CD4-positive, alpha-beta T cell treated with Interleukin-4 for 1 hour (primary cell): ENCODE measurements around the gene AMPD2.

Experiments
- DNase-seq, 2 donors: peaks; one replicate each; pipeline ENCODE4 v3.0.0-alpha.2; 2020 to 2022

The AMPD2 gene

DNA sequence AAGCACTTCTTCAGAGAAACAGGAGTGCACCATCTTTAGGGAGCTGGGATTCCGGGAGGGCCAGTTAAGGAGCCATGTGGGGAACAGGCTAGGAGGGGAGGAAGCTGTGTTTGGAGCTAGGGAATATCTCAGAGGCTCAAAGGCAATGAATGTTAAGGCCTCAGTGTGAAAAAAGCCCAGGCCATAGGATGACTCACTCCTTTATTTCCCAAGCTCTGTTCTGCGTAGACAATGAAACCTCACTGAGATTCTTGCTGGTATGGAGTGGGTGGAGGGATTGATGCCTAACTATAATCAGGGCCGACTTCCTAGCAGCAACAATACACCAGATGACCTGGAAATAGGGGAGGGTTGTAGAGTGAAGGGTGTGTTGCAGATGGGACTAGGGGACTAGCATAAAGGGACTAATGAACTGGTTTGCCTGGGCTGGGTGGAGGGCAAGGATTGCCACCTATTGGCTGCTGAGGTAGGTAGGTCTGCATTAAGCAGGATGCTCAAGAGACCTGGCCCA is 2.3 kb upstream of the AMPD2 start:
- peak in 1 of 2 donors; percentile 29 for DNase-seq

DNA sequence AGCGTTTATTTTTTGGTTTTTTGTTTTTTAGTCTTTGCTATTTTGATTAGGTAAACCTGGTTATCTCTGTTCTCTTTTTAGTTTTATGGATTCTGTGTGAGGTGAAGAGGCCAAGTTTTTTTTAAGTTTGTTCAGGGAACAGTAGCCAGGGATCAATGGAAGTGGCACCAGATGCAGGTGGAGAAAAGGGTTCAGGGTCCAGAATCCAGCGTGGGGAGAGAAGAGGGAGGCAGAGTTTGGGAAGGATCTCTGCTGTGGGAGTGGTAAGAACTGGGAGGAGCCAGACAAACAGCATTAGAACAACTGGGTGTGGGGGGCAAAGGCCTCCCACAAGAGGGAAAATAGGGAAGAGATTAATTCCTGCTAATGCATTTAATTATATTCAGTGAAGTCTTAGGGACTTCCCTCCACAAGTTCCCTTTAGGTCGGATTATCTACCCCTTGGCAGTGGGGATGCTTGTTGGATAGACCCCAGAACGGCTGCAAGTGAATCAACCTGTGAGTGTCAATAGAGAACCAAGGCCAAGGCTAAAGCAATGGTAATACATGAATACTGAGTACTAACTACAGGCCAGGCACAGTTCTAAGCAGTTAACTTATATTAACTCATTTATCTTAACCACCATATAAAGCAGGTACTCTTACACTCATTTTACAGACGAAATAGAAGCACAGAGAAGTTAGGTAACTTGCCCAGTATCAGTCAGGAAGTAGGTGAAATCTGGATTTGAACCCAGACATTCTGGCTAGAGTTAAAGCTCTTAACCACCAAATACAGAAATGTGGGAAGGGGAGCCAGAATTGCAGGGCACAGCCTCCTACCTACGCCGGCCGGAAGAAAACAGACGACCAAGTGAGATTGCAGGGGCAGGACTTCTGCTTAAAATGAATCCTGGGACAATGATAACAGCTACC is 719 bp upstream of the AMPD2 start:
- no peak for DNase-seq

- no peak for DNase-seq
These were observed 759 bp downstream of the AMPD2 start for GRCh38 chr1:109620401-109620791.

DNA sequence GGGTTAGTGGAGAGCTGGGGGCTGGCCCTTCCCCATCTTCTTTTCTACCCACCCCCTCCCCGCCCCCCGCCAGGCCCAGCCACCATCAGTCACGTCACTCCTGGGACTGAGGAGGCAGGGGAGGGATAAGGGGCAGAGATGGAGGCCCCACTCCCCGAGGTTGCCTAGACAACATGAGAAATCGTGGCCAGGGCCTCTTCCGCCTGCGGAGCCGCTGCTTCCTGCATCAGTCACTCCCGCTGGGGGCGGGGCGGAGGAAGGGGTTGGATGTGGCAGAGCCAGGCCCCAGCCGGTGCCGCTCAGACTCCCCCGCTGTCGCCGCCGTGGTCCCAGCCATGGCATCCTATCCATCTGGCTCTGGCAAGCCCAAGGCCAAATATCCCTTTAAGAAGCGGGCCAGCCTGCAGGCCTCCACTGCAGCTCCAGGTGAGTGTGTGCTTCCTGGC is 1.2 kb downstream of the AMPD2 start:
- peak; percentile 96 to 97 for DNase-seq

GRCh38 chr1:109621379-109622136 is 1.9 kb downstream of the AMPD2 start:
- no peak for DNase-seq

GRCh38 chr1:109622137-109622892 is 2.7 kb downstream of the AMPD2 start:
- DNase-seq = no peak

GRCh38 chr1:109622895-109623294 is 3.3 kb downstream of the AMPD2 start:
- DNase-seq = peak in 1 of 2 donors; percentile 29

DNA sequence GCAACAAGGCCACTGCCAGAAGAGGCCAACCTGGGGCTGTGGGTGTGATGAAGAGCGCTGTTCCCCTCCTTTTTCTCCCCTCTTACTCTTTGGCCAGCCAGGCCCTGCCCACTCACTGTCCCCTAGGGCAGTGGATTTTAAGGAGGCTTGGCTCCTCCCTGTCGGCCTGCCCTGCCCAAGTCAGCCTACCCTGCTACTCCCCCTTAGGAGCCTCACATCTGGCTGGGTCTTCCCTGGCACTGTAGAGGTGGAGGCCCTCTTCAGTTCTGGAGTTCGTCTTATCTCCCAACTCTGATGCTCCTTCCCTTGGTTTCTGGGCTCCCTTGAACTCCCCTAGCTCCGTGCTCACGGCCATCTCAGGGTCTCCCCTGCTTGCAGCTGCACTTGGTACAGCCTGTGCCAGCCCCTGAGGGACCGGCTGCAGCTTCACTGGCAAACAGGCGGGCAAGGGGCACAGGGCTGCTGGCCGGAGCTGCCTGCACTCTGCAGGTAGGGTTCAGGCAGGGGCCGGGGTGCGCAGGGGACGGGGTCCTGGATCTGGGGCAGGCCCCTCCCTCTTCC is 4.0 kb downstream of the AMPD2 start:
- no peak for DNase-seq

DNA sequence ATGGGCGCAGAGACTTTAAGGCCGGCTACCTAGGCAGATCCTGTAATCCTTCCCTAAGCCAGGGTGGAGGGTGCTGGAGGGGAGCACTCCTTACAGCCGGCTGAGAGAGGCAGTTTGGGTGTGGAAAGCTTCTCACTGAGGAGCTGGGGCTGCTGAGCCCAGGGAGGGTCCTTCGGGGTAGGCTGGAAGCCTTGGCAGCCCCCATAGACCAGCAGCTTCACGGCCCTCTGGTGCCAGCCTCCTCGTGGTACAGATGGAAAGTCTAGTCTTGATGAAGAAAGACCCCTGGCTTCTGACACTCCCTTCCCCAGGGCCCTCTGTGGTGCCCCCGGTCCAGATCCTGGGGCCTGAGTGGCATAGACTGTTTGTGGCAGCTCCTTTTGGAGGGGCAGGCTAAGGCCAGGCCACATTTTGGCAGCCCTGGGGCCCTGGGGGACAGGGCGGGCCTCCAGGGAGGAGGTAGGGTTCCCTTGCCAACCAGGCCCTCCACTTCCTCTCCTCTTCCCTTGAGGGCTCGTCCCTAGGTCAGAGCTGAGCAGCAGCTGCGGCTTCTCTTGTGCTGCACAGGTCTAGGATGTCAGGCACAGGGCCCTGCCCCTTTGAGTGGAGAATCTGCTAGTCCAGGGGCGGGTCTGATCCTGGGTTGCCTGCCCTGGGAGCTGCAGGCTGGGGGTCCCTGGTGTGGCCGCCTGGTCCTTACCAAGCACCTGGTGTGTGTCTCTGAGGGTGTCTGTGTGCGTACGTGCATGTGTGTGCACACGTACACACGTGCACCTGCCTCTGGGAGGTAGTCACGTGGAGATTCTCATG is 4.8 kb downstream of the AMPD2 start:
- DNase-seq = peak in 1 of 2 donors; percentile 24

- no peak for DNase-seq
These were observed 5.5 kb downstream of the AMPD2 start for GRCh38 chr1:109625176-109625575.

DNA sequence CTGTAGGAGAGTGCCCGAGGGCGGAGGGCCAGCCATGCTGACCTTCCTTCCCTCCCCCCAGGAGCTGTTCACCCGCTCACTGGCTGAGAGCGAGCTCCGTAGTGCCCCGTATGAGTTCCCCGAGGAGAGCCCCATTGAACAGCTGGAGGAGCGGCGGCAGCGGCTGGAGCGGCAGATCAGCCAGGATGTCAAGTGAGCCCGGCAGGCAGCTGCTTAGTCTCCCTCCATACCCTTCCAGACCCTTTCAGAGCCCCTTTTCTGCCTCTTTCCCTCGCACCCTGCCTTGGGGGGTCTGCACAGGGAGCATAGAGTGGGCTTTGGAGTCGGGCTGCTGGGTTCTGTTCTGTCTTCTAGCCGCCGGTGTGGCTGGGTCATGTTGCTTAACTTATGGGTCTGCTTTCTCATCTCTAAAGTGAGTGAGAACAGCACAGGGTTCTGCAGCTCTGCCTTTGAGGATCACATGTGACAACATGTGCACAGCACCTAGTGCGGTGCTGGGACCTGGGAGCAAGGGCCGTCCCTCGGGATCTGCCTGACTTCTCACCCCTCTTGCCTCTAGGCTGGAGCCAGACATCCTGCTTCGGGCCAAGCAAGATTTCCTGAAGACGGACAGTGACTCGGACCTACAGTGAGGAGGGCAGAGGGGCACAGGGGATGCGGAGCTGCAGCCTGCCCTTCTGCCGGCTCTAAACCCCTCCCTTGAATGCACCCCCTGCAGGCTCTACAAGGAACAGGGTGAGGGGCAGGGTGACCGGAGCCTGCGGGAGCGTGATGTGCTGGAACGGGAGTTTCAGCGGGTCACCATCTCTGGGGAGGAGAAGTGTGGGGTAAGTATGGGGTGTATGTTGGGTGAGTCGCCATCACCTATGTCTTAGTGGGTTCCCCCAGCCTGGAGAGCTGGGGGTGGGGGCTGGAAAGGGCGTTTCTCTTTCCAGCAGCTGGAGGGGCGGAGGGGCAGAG is 6.2 kb downstream of the AMPD2 start:
- no peak for DNase-seq

DNA sequence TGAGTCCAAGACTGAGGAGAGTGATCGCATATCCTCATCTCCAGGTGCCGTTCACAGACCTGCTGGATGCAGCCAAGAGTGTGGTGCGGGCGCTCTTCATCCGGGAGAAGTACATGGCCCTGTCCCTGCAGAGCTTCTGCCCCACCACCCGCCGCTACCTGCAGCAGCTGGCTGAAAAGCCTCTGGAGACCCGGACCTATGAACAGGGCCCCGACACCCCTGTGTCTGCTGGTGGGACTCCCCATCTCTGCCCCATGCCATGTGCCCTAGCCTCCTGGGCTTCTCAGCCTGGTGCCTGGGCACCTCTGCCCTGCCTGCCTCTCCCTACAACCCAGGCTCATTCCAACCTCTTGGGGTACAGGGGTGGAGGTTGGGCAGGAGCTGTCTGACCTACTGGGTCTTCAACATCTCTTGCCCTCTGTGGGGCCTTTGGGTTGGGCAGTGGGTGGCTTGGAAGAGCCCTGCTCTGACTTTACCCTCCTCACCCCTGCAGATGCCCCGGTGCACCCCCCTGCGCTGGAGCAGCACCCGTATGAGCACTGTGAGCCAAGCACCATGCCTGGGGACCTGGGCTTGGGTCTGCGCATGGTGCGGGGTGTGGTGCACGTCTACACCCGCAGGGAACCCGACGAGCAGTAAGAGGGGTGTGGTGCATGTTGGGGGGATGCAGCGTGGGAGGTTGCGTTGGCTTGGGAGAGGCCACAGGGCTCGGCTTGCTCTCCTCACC is 7.2 kb downstream of the AMPD2 start:
- no peak for DNase-seq

DNA sequence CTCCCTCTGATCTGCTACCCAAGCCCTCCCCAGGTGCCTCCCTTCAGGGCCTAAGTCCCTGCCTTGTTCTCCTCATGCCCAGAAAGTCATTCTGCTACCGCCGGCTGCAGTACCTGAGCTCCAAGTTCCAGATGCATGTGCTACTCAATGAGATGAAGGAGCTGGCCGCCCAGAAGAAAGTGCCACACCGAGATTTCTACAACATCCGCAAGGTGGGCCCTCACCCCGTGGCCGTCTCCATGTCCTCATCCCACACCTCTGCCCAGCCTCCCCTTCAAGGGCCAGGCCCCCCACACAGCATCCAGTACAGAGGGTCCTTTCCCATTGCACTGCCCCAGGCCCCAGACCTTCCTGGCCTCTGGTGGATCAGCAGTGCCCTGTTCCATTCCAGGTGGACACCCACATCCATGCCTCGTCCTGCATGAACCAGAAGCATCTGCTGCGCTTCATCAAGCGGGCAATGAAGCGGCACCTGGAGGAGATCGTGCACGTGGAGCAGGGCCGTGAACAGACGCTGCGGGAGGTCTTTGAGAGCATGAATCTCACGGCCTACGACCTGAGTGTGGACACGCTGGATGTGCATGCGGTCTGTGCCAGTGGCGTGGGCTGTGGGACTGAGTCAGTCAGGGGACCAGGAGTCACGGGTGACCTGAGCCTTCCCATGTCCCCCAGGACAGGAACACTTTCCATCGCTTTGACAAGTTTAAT is 8.2 kb downstream of the AMPD2 start:
- DNase-seq = no peak

- no peak for DNase-seq
These were observed 9.1 kb downstream of the AMPD2 start for GRCh38 chr1:109628540-109629321.

GRCh38 chr1:109629372-109630030 is 9.9 kb downstream of the AMPD2 start:
- no peak for DNase-seq

GRCh38 chr1:109630081-109630897 is 10.7 kb downstream of the AMPD2 start:
- DNase-seq = peak in 1 of 2 donors; percentile 37
